ENCODE data around the gene CEACAM5.
"Not testable (repeated sequence)": the region's sequence is repeated elsewhere in the genome, so short reads cannot be mapped to it uniquely, and the experiment has no call there.

Gene CEACAM5

DNA sequence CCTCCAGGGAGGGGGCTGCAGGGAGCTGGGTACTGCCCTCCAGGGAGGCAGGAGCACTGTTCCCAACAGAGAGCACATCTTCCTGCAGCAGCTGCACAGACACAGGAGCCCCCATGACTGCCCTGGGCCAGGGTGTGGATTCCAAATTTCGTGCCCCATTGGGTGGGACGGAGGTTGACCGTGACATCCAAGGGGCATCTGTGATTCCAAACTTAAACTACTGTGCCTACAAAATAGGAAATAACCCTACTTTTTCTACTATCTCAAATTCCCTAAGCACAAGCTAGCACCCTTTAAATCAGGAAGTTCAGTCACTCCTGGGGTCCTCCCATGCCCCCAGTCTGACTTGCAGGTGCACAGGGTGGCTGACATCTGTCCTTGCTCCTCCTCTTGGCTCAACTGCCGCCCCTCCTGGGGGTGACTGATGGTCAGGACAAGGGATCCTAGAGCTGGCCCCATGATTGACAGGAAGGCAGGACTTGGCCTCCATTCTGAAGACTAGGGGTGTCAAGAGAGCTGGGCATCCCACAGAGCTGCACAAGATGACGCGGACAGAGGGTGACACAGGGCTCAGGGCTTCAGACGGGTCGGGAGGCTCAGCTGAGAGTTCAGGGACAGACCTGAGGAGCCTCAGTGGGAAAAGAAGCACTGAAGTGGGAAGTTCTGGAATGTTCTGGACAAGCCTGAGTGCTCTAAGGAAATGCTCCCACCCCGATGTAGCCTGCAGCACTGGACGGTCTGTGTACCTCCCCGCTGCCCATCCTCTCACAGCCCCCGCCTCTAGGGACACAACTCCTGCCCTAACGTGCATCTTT, 7.8 kb upstream of the CEACAM5 start:
- no peak for DNase-seq (ENCODE audit: low spot score)

DNA sequence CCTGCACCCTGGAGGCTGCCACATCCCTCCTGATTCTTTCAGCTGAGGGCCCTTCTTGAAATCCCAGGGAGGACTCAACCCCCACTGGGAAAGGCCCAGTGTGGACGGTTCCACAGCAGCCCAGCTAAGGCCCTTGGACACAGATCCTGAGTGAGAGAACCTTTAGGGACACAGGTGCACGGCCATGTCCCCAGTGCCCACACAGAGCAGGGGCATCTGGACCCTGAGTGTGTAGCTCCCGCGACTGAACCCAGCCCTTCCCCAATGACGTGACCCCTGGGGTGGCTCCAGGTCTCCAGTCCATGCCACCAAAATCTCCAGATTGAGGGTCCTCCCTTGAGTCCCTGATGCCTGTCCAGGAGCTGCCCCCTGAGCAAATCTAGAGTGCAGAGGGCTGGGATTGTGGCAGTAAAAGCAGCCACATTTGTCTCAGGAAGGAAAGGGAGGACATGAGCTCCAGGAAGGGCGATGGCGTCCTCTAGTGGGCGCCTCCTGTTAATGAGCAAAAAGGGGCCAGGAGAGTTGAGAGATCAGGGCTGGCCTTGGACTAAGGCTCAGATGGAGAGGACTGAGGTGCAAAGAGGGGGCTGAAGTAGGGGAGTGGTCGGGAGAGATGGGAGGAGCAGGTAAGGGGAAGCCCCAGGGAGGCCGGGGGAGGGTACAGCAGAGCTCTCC, 6.9 kb upstream of the CEACAM5 start:
- DNase-seq (ENCODE audit: low spot score) = no peak

DNA sequence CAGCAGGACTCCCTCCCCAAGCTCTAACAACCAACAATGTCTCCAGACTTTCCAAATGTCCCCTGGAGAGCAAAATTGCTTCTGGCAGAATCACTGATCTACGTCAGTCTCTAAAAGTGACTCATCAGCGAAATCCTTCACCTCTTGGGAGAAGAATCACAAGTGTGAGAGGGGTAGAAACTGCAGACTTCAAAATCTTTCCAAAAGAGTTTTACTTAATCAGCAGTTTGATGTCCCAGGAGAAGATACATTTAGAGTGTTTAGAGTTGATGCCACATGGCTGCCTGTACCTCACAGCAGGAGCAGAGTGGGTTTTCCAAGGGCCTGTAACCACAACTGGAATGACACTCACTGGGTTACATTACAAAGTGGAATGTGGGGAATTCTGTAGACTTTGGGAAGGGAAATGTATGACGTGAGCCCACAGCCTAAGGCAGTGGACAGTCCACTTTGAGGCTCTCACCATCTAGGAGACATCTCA, 6.2 kb upstream of the CEACAM5 start:
- no peak for DNase-seq (ENCODE audit: low spot score)

DNA sequence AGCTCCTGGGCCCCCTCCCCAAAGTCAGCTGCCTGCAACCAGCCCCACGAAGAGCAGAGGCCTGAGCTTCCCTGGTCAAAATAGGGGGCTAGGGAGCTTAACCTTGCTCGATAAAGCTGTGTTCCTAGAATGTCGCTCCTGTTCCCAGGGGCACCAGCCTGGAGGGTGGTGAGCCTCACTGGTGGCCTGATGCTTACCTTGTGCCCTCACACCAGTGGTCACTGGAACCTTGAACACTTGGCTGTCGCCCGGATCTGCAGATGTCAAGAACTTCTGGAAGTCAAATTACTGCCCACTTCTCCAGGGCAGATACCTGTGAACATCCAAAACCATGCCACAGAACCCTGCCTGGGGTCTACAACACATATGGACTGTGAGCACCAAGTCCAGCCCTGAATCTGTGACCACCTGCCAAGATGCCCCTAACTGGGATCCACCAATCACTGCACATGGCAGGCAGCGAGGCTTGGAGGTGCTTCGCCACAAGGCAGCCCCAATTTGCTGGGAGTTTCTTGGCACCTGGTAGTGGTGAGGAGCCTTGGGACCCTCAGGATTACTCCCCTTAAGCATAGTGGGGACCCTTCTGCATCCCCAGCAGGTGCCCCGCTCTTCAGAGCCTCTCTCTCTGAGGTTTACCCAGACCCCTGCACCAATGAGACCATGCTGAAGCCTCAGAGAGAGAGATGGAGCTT, 4.7 kb upstream of the CEACAM5 start:
- no peak for DNase-seq (ENCODE audit: low spot score)

DNA sequence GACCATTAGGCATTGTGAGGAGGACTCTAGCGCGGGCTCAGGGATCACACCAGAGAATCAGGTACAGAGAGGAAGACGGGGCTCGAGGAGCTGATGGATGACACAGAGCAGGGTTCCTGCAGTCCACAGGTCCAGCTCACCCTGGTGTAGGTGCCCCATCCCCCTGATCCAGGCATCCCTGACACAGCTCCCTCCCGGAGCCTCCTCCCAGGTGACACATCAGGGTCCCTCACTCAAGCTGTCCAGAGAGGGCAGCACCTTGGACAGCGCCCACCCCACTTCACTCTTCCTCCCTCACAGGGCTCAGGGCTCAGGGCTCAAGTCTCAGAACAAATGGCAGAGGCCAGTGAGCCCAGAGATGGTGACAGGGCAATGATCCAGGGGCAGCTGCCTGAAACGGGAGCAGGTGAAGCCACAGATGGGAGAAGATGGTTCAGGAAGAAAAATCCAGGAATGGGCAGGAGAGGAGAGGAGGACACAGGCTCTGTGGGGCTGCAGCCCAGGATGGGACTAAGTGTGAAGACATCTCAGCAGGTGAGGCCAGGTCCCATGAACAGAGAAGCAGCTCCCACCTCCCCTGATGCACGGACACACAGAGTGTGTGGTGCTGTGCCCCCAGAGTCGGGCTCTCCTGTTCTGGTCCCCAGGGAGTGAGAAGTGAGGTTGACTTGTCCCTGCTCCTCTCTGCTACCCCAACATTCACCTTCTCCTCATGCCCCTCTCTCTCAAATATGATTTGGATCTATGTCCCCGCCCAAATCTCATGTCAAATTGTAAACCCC, 2.8 kb upstream of the CEACAM5 start:
- DNase-seq (ENCODE audit: low spot score) = peak; percentile 47

DNA sequence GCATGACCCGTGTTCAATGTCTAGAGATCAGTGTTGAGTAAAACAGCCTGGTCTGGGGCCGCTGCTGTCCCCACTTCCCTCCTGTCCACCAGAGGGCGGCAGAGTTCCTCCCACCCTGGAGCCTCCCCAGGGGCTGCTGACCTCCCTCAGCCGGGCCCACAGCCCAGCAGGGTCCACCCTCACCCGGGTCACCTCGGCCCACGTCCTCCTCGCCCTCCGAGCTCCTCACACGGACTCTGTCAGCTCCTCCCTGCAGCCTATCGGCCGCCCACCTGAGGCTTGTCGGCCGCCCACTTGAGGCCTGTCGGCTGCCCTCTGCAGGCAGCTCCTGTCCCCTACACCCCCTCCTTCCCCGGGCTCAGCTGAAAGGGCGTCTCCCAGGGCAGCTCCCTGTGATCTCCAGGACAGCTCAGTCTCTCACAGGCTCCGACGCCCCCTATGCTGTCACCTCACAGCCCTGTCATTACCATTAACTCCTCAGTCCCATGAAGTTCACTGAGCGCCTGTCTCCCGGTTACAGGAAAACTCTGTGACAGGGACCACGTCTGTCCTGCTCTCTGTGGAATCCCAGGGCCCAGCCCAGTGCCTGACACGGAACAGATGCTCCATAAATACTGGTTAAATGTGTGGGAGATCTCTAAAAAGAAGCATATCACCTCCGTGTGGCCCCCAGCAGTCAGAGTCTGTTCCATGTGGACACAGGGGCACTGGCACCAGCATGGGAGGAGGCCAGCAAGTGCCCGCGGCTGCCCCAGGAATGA, 1.5 kb upstream of the CEACAM5 start:
- DNase-seq (ENCODE audit: low spot score) = peak; percentile 65

DNA sequence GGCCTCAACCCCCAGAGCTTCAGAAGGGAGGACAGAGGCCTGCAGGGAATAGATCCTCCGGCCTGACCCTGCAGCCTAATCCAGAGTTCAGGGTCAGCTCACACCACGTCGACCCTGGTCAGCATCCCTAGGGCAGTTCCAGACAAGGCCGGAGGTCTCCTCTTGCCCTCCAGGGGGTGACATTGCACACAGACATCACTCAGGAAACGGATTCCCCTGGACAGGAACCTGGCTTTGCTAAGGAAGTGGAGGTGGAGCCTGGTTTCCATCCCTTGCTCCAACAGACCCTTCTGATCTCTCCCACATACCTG, 969 bp upstream of the CEACAM5 start:
- DNase-seq (ENCODE audit: low spot score) = no peak

DNA sequence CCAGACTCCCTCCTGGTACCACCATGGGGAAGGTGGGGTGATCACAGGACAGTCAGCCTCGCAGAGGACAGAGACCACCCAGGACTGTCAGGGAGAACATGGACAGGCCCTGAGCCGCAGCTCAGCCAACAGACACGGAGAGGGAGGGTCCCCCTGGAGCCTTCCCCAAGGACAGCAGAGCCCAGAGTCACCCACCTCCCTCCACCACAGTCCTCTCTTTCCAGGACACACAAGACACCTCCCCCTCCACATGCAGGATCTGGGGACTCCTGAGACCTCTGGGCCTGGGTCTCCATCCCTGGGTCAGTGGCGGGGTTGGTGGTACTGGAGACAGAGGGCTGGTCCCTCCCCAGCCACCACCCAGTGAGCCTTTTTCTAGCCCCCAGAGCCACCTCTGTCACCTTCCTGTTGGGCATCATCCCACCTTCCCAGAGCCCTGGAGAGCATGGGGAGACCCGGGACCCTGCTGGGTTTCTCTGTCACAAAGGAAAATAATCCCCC, 505 bp upstream of the CEACAM5 start:
- DNase-seq (ENCODE audit: low spot score) = no peak

DNA sequence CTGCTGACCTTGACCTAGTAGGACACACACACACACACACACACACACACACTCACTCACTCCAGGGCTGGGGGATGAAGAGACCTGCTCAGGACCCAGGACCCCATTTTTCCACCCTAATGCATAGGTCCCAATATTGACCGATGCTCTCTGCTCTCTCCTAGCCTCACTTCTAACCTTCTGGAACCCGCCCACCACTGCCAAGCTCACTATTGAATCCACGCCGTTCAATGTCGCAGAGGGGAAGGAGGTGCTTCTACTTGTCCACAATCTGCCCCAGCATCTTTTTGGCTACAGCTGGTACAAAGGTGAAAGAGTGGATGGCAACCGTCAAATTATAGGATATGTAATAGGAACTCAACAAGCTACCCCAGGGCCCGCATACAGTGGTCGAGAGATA, 1.1 kb downstream of the CEACAM5 start:
- DNase-seq (ENCODE audit: low spot score) = not testable (repeated sequence)

DNA sequence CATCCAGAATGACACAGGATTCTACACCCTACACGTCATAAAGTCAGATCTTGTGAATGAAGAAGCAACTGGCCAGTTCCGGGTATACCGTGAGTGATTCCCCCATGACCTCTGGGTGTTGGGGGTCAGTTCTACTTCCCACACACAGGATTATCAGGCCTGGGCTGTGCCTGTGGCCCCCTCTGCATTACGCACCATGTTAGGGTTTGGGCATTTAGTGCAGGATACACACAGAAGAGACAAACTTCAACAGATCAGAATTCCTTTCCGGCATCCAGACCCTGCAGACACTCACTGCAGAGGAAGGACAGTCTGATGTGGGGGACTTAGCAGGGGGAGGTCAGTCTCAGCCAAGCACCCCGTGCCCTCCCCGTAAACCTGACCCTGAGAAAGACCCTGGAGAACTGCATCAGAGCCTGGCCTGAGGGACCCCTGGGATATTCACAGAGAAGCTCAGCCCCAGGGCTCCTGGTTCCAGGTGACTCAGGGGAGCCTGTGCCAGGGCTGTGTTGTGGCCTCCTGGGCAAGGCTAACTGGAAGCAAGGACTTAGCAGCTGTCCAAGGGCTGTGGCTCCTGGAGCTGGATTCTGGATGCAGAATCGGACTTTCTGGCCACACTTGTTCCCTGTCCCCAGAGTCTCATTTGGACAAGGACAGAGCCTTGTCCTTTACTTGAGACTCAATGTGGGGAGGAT, 1.7 kb downstream of the CEACAM5 start:
- DNase-seq (ENCODE audit: low spot score) = no peak

DNA sequence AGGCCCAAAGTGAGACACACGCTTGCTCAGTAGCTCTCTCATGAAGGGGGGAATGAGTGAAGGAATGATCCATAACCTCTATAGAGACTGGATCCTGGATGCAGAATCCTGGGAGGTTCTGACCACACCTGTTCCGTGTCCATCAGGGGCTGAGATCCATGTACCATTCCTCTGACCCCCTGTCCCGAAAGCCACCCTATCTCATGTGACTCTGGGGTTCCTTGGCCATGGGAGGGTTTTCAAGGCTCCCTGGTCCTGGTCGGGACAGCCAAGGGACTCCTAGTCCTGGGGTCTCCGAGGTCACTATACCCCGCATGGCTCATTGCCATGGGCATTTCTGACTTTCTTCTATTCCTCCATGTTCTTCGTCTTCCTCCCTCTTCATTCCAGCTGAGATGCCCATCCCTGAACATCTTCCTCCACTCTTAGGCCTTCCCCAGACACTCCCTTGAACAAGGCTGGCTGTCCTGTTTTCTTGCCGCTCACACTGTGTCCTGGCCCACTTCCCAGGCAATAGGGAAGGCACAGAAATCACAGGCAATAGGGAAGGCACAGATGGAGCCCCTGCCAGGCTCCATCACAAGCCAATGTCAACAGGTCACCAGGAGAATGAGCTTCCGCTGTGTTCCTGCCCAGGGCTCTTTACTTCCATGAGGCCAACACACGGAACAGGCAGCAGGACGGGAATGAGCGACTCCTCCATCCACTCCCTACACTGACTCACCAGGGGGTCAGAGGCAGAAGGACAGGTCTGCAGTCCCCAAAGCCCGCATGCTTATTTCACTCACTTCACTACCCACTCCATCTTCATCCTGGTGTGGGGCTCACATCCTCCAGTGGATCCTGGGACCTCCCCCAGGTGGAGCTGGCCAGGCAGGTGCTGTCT, 3.2 kb downstream of the CEACAM5 start:
- no peak for DNase-seq (ENCODE audit: low spot score)

DNA sequence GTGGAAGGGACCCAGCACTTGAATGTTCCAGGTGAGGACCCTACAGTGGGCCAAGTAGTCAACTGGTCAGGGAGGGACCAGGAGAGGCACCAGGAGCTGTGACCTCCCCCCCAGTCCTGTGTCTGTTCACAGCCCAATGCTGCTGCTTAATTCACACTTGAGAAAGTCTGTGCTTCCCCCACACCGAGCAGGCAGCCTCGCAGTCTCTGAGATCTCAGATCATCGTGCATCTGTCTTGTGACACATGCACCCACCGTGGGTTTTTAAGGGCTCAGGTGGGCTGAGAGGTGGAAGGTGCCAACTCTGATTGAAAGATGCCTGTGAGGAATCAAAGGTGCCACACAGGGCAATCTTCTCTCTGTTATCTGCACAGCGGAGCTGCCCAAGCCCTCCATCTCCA, 6.2 kb downstream of the CEACAM5 start:
- DNase-seq (ENCODE audit: low spot score) = no peak

DNA sequence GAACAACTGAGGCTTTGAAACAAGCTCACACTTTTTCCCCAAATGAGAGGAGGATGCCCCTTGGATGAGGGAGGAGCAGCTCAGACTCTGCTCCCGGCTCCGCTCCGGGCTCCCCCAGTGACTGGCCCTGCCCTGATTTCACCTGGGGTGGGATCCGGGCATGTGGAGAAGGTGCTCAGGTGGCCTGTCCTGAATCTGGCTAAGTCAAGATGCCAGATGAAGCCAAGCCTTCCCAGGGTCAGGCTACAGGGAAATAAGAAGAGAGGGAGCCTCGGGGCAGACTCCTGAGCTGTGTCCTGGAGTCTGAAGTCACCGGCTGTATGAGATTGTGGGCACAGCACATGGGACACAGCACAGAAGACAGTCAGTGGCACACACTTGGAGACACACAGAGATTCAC, 10.3 kb downstream of the CEACAM5 start:
- no peak for DNase-seq (ENCODE audit: low spot score)

DNA sequence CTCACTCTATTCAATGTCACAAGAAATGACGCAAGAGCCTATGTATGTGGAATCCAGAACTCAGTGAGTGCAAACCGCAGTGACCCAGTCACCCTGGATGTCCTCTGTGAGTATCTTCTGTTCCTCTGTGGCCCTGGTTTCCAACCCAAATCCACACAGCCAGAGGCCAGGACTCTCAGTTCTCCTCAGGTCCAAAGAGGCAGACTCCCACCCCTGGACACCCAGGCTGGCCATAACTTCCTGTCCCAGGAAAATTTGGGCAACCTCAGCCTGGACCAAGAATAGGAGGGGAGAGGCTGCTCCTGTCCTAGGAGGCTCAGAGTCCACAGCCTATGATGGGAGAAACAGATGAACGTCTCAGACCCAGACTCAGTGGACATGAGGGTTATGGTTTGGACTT, 11.7 kb downstream of the CEACAM5 start:
- DNase-seq (ENCODE audit: low spot score) = no peak

DNA sequence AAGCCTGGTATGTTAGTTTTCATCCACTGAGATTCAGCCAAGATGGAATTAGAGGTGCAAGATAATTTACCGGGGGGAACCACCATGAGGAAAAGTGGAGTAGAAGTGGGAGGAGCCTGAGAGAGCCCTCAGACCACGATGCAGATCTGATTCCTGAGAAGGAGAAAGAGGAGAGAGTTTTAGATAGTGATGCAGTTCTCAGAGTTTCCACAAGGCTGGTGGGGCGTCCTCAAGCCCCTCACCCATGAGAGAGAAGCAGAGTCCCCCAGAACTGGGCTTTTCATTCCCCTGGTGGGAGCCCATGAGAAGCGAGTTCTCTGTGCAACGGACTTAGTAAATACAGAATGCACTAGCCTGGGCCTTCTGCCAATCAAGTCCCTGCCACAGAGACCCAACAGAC, 18.1 kb downstream of the CEACAM5 start:
- no peak for DNase-seq (ENCODE audit: low spot score)

DNA sequence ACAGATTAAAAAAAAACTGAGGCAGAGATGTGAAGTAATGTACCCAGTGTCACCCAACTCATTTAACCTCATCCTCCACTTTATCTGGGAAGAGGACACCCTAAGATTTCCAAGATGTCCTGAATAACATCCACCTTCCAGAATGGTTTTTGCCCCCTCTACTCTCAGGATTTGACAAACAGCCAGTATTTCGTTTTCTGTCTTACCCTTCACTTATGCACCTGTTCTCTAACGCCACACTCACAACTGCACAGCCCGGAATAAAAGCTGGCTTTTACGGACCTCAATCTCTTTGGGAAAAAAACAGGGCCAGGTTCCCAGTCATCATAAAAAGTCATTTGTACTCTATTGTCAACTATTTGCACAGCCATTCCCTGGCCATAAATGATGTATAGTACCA, 25.7 kb downstream of the CEACAM5 start:
- DNase-seq (ENCODE audit: low spot score) = no peak

DNA sequence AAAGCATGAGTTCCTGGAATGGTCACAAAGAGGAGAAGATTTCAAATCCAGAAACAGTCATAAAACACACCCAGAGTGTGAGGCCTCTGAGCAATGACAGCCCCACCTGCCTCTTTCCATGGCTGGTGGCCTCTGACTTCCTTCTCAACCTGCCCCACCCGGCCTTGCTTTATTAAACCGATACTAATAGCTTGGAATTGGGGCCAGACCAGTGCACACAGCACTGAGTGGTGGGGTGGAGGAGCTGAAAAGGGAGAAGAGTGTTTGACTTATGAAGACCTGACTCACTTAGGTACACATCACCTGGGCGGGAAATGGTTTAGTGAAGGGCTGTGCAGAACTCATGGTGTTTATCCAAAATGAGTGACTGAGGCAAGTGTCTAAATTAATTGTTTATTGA, 26.2 kb downstream of the CEACAM5 start:
- DNase-seq (ENCODE audit: low spot score) = no peak

DNA sequence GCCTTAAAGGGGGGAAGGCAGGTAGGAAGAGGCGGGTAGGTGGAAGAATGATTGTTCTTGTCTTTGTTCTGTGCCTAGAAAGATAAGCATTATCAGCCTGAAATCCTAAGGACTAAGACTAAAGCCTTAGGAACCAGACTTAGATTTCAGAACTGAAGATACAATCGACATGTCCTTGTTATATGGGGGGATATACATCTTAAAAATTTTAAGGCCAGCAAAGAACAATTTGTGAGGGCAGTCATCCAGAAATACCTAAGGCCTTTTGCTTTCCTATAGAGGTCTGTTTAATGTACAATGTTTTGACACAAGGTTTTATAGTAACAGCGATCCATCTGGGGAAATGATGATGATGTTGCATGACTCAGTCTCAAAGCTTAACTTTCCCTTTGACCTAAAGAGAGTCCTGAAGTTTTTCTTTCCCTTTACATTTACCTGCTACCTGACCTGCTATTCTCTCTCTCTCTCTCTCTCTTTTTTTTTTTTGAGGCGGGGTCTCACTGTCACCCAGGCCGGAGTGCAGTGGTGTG, 26.7 kb downstream of the CEACAM5 start:
- DNase-seq (ENCODE audit: low spot score) = no peak

DNA sequence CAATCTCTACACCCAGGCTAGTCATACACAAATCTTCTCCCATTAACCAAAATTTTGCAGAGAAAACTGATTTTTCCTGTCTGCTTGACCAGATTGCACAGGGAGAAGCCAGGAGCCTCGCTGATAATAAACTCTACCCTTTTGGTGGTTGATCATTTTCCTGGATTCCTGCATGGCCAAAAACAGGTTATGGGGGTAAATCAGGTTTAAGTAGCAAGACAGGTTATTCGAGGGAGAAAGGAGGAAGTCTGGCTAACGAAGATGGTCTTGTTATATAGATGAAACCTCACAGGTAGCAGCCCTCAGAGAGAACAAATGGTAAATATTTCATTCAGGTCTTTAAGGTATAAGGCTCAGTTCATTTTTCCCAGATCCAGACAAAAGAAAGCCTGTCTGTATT, 30.9 kb downstream of the CEACAM5 start:
- no peak for DNase-seq (ENCODE audit: low spot score)

Data from GM03348 (cell line).